WERI-Rb-1 (cell line): ENCODE results near the gene COPS6.

Experiments used
- DNase-seq: peaks from one replicate; pipeline ENCODE4 v3.0.0-alpha.2; 2020
- H3K27ac ChIP-seq: fragments of 250-450 bp; sonication (Bioruptor Pico); 2 replicates; pipeline ENCODE4 v1.5.1; 2020; ENCODE audit warnings: mild to moderate bottlenecking, moderate library complexity
- H3K27me3 ChIP-seq: fragments of 250-450 bp; sonication (Bioruptor Pico); 2 replicates; pipeline ENCODE4 v1.5.1; 2021; ENCODE audit warnings: mild to moderate bottlenecking, low read depth, moderate library complexity; ENCODE audit not compliant: insufficient read depth, severe bottlenecking
- H3K36me3 ChIP-seq: fragments of 250-450 bp; sonication (Bioruptor Pico); 2 replicates; pipeline ENCODE4 v1.5.1; 2020; ENCODE audit warnings: mild to moderate bottlenecking, moderate library complexity
- H3K4me3 ChIP-seq: 2 replicates; pipeline ENCODE4 v1.5.1; 2011; ENCODE audit warnings: low read depth, mild to moderate bottlenecking, control low read depth, low read length
- H3K9me3 ChIP-seq: fragments of 250-450 bp; sonication (Bioruptor Pico); 2 replicates; pipeline ENCODE4 v1.5.1; 2021; ENCODE audit warnings: mild to moderate bottlenecking, moderate library complexity; ENCODE audit not compliant: severe bottlenecking
- TF ChIP-seq, protein P1 (sequence below): IDR thresholded peaks from 2 replicates; pipeline ENCODE4 v1.5.1; 2011; ENCODE audit warnings: low read depth, mild to moderate bottlenecking, control low read depth, inconsistent platforms, low read length

Gene COPS6

DNA sequence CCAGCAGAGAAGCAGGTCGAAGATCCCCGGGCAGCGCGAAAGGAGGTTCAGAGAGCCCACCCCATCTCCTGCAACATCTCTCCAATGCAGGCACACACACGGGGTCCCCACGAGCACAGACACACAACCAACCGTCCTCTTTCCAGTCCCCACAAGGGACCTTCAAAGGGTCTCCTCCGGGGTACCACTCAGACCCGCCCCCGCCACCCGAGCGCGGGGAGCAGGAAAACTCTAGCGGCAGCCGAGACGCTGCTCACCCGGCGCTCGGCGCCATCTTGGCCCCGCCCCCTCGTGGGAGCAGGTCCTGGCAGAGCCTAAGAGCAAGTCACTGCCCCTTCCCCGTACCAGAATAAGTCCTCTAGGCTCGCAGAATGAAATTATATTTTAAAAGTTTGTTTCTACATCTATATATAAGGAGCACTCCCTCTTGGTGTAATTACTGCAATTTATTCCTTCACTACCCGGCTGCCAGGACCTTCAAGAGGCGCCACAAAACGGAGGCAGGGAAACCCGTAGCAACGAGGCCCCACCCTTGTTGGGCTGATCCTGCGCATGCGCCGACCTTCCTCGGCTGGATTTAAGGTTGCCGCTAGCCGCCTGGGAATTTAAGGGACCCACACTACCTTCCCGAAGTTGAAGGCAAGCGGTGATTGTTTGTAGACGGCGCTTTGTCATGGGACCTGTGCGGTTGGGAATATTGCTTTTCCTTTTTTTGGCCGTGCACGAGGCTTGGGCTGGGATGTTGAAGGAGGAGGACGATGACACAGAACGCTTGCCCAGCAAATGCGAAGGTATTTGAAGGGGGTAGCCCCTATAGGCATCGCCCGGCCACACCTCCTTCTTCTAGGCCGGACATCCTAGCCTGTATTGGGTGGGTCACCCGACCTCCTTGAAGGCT lies 30.6 kb downstream of the COPS6 start, which contains the start of the genes CNPY4 and TAF6:
Gene CNPY4 (plus strand): TSS at position 563 of the 898 bp plus-strand sequence. CDS start 111 bp downstream, at position 674.
Gene TAF6 (minus strand): TSS at position 287 of the 898 bp plus-strand sequence. CDS start 5,149 bp downstream, outside the sequence.
- H3K9me3 ChIP-seq = no peaks in the 10 kb centered on the region
- TF ChIP-seq, protein P1, sequence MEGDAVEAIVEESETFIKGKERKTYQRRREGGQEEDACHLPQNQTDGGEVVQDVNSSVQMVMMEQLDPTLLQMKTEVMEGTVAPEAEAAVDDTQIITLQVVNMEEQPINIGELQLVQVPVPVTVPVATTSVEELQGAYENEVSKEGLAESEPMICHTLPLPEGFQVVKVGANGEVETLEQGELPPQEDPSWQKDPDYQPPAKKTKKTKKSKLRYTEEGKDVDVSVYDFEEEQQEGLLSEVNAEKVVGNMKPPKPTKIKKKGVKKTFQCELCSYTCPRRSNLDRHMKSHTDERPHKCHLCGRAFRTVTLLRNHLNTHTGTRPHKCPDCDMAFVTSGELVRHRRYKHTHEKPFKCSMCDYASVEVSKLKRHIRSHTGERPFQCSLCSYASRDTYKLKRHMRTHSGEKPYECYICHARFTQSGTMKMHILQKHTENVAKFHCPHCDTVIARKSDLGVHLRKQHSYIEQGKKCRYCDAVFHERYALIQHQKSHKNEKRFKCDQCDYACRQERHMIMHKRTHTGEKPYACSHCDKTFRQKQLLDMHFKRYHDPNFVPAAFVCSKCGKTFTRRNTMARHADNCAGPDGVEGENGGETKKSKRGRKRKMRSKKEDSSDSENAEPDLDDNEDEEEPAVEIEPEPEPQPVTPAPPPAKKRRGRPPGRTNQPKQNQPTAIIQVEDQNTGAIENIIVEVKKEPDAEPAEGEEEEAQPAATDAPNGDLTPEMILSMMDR = no peak
- H3K27me3 ChIP-seq = no peaks in the 10 kb centered on the region
- H3K4me3 ChIP-seq = peak within 1 kb of the TSS; percentile 88
- peak; percentile 96 for DNase-seq
- H3K27ac ChIP-seq = peak within 1 kb of the TSS; percentile 90
- no peaks in the 10 kb centered on the region; the same call in none of the 2 replicates for H3K36me3 ChIP-seq

DNA sequence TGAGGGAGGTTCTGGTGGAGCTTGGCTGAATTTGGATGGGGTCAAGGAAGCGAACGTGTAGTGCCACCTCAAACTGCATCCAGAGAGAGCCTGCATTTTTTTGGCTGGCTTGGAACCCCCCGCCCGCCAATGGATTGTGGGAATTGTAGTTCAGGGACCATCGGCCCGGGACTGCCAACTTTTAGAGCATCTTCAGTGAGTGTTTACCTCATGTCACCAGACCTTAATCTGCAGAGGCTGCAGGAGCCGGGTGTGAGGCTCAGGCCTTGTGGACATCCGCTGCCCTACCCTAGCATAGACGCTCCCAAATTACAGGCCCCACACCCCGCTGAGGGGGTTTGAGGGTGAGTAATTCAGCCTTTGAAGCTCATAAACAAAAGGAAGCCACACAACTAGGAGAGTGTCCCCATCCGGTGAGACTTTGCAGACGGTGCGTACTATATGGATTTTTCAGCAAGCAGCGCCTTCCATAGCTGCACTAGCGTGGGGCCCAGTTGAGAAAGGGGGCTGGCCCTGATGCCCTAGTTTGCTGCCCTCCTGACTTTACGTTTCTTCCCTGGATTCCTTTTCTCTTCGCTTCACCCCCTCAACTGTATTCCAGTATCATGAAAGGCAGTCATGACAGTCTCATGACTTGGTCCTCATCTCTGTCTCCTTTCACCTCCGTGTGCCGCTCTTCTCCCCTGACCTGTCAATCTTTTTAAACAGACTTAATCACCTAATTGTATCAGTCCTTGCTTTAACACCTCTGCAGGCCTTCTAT lies 31.4 kb downstream of the COPS6 start:
- TF ChIP-seq, protein P1 = no peak
- H3K4me3 ChIP-seq = peak overlapping the region; percentile 88
- no peaks in the 10 kb centered on the region for H3K27me3 ChIP-seq
- peak overlapping the region; percentile 90 for H3K27ac ChIP-seq
- peak; percentile 53 for DNase-seq
- no peaks in the 10 kb centered on the region for H3K9me3 ChIP-seq
- H3K36me3 ChIP-seq = peaks cover 4% of the 10 kb centered on the region

DNA sequence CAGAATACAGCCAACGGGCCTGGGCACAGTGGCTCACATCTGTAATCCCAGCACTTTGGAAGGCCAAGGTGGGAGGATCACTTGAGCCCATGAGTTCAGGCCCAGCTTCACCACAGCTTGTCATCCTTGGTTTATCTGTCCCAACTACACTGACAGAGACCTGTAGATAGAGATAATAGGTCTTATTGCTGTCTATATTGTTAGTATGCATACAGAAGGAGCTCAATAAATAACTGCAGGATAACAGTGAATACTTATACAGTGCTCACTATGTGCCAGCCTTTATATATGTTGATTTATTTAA lies 31.9 kb downstream of the COPS6 start:
- Histone ChIP-seq H3K9me3 (no peaks in the 10 kb centered on the region), H3K4me3 (peak overlapping the region; percentile 88; the same call in 1 of the 2 replicates), H3K36me3 (peaks cover 8% of the 10 kb centered on the region), H3K27me3 (no peaks in the 10 kb centered on the region), H3K27ac (no peak overlapping the region)
- TF ChIP-seq, protein P1 = no peak
- DNase-seq = no peak

DNA sequence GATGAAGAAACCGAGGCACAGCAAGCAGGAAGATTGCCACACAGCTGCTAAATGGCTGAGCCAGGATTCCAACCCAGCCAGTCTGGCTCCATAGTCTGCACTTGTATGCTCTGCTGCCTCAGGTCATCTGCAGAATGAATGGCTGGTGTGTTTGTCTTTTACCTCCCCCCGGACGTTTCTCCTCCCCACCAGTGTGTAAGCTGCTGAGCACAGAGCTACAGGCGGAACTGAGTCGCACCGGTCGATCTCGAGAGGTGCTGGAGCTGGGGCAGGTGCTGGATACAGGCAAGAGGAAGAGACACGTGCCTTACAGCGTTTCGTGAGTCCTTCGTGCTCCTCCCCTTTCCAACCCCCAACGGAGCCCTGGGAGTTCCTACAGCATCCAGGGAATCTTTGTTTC lies 33.3 kb downstream of the COPS6 start:
- no peaks in the 10 kb centered on the region for H3K27me3 ChIP-seq
- DNase-seq = no peak
- H3K27ac ChIP-seq = no peak overlapping the region

DNA sequence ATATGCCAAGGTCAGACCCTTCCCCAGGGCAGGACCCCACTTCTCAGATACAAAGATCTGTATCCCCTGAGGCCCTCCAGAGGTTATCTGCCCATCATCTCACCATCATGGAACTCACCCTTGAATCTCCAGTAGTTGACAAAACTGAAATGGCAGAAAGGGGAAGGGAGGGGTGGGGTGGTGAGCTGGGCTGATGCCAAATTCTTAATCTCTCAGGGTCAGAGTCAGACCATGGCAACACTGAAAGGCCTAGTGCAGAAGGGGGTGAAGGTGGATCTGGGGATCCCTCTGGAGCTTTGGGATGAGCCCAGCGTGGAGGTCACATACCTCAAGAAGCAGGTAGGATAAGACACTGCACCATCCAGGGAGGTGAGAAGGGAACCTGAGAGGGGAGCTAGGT lies 33.8 kb downstream of the COPS6 start:
- Histone ChIP-seq H3K27ac (no peak overlapping the region), H3K4me3 (no peak overlapping the region), H3K9me3 (no peaks in the 10 kb centered on the region), H3K27me3 (no peaks in the 10 kb centered on the region), H3K36me3 (peaks cover 8% of the 10 kb centered on the region; the same call in 1 of the 2 replicates)
- TF ChIP-seq, protein P1 = no peak
- DNase-seq = no peak

More for the DNA sequence above, 33.3 kb downstream of the COPS6 start:
- Histone ChIP-seq H3K4me3 (no peak overlapping the region), H3K36me3 (peaks cover 8% of the 10 kb centered on the region; the same call in 1 of the 2 replicates), H3K9me3 (no peaks in the 10 kb centered on the region)
- TF ChIP-seq, protein P1 = no peak
